Measurements from ENCODE around the gene USP17L11.
"Not testable (repeated sequence)": the region's sequence is repeated elsewhere in the genome, so short reads cannot be mapped to it uniquely, and the experiment has no call there.

- TF ChIP-seq YY1 (tag by site-specific recombination; IDR thresholded peaks at IDR 0.05); ZBTB49 (tag by site-specific recombination; IDR thresholded peaks at IDR 0.05; ENCODE audit: low read depth); CTCF (tag by site-specific recombination; IDR thresholded peaks at IDR 0.05); ZEB2 (tag by site-specific recombination; IDR thresholded peaks at IDR 0.05); REST (tag by site-specific recombination; IDR thresholded peaks at IDR 0.05); ZNF121 (tag by site-specific recombination; IDR thresholded peaks at IDR 0.05); ZNF274 (IDR thresholded peaks at IDR 0.05; ENCODE audit: low read length); ZNF274 (tag by site-specific recombination; IDR thresholded peaks at IDR 0.05; ENCODE audit: borderline replicate concordance); ZNF146 (tag by site-specific recombination; IDR thresholded peaks at IDR 0.05); ZNF670 (tag by site-specific recombination; IDR thresholded peaks at IDR 0.05; ENCODE audit: low read depth); ZNF24 (tag by site-specific recombination; IDR thresholded peaks at IDR 0.05); ZNF433 (tag by site-specific recombination; IDR thresholded peaks at IDR 0.05; ENCODE audit: low read depth); ZNF629 (tag by site-specific recombination; IDR thresholded peaks at IDR 0.05); ZNF26 (tag by site-specific recombination; IDR thresholded peaks at IDR 0.05): not testable (repeated sequence)
These were observed 4.8 kb upstream of the USP17L11 start, which contains the start of gene USP17L10 for GRCh38 chr4:9210357-9210756.

Measured in HEK293 (cell line).